Gastroesophageal sphincter (tissue), 3 donors: Measurements from ENCODE around the gene ZNF484.

Experiments
- CTCF ChIP-seq, 4 experiments: fragments of 200-600 bp in 2 of 4; fragments of 450-650 bp in 2 of 4; sonication (generic) in 1 of 4; IDR thresholded peaks; one replicate each; pipeline ENCODE4 v1.5.1; 2017 to 2019; ENCODE audit warnings: antibody characterized with exemption in 4 of 4, mild to moderate bottlenecking in 2 of 4, moderate library complexity in 2 of 4
- POLR2A ChIP-seq, 2 donors: fragments of 450-650 bp; IDR thresholded peaks; one replicate each; pipeline ENCODE4 v1.6.1; 2017; ENCODE audit warnings: antibody characterized with exemption in 2 of 2, mild to moderate bottlenecking in 2 of 2, moderate library complexity in 1 of 2
- POLR2AphosphoS5 ChIP-seq: sonication (generic); formaldehyde crosslinking; IDR thresholded peaks from one replicate; pipeline ENCODE4 v1.6.1; 2017; ENCODE audit warnings: antibody characterized with exemption

GRCh38 chr9:92895812-92896436 lies 18.1 kb upstream of the ZNF484 start:
- TF ChIP-seq CTCF (IDR thresholded peaks at IDR 0.05) (no peak), POLR2A (IDR thresholded peaks at IDR 0.05) (no peak), POLR2AphosphoS5 (no peak)
